Liver (tissue), 9 donors: ENCODE results near the gene ZFYVE28. TPM values are rescaled to one million over a fixed set of nuclear protein-coding genes. Genes with fewer than 3 reads are reported as not detected.
"Not testable (repeated sequence)": the region's sequence is repeated elsewhere in the genome, so short reads cannot be mapped to it uniquely, and the experiment has no call there.

Experiments used
- DNase-seq: peaks from one replicate; pipeline ENCODE4 v3.0.0-alpha.2; 2017; ENCODE audit warnings: low spot score
- H3K27ac ChIP-seq, 2 donors: one replicate each; pipeline ENCODE4 v1.7.0; 2013; ENCODE audit warnings: inconsistent platforms in 2 of 2, low read length in 2 of 2, control low read depth in 1 of 2, low read depth in 1 of 2, mild to moderate bottlenecking in 1 of 2
- H3K27me3 ChIP-seq, 4 donors: one replicate each; pipeline versions ENCODE4 v1.6.1 to v1.7.0; 2013; ENCODE audit warnings: low read length in 3 of 4, inconsistent platforms in 1 of 4, mild to moderate bottlenecking in 1 of 4, moderate library complexity in 1 of 4; ENCODE audit not compliant: control insufficient read depth in 4 of 4, insufficient read depth in 4 of 4
- H3K36me3 ChIP-seq, 4 donors: one replicate each; pipeline versions ENCODE4 v1.6.1 to v1.7.0; 2013; ENCODE audit warnings: low read length in 3 of 4, mild to moderate bottlenecking in 3 of 4, low read depth in 1 of 4, moderate library complexity in 1 of 4; ENCODE audit not compliant: control insufficient read depth in 4 of 4, insufficient read depth in 3 of 4
- H3K4me1 ChIP-seq, 4 donors: one replicate each; pipeline versions ENCODE4 v1.6.1 to v1.7.0; 2013; ENCODE audit warnings: low read length in 3 of 4, mild to moderate bottlenecking in 3 of 4, moderate library complexity in 1 of 4; ENCODE audit not compliant: control insufficient read depth in 4 of 4, insufficient read depth in 4 of 4
- H3K4me3 ChIP-seq, 3 donors: one replicate each; pipeline versions ENCODE4 v1.6.1 to v1.7.0; 2013; ENCODE audit warnings: low read length in 3 of 3, control low read depth in 1 of 3, low read depth in 1 of 3, mild to moderate bottlenecking in 1 of 3
- H3K9ac ChIP-seq, 2 donors: one replicate each; pipeline ENCODE4 v1.7.0; 2013; ENCODE audit warnings: low read length in 2 of 2, mild to moderate bottlenecking in 2 of 2, moderate library complexity in 2 of 2, control low read depth in 1 of 2, low read depth in 1 of 2
- H3K9me3 ChIP-seq, 4 donors: one replicate each; pipeline versions ENCODE4 v1.6.1 to v1.7.0; 2013; ENCODE audit warnings: low read length in 3 of 4; ENCODE audit not compliant: control insufficient read depth in 4 of 4
- EGR1 ChIP-seq, 2 donors: IDR thresholded peaks; 2 replicates each; pipeline ENCODE4 v1.6.1; 2016 to 2018; ENCODE audit warnings: antibody characterized with exemption in 2 of 2, low read depth in 2 of 2
- FOXA2 ChIP-seq: IDR thresholded peaks from 2 replicates; pipeline ENCODE4 v1.6.1; 2016; ENCODE audit warnings: antibody characterized with exemption
- HNF4A ChIP-seq, 2 donors: conservative IDR thresholded peaks; 2 replicates each; pipeline ENCODE4 v1.6.1; 2016; ENCODE audit warnings: antibody characterized with exemption in 2 of 2, mild to moderate bottlenecking in 2 of 2
- HNF4G ChIP-seq: IDR thresholded peaks from 2 replicates; pipeline ENCODE4 v1.6.1; 2016; ENCODE audit warnings: antibody characterized with exemption
- JUND ChIP-seq, 2 donors: IDR thresholded peaks; 2 replicates each; pipeline ENCODE4 v1.6.1; 2016; ENCODE audit warnings: antibody characterized with exemption in 2 of 2
- NR2F2 ChIP-seq: IDR thresholded peaks from 2 replicates; pipeline ENCODE4 v1.6.1; 2016; ENCODE audit warnings: antibody characterized with exemption
- RAD21 ChIP-seq, 2 donors: IDR thresholded peaks; 2 replicates each; pipeline ENCODE4 v1.6.1; 2016; ENCODE audit warnings: antibody characterized with exemption in 2 of 2, mild to moderate bottlenecking in 2 of 2
- RXRA ChIP-seq, 2 donors: IDR thresholded peaks; 2 replicates each; pipeline ENCODE4 v1.6.1; 2017 to 2018; ENCODE audit warnings: antibody characterized with exemption in 2 of 2, mild to moderate bottlenecking in 1 of 2
- YY1 ChIP-seq: IDR thresholded peaks from 2 replicates; pipeline ENCODE4 v1.6.1; 2016; ENCODE audit warnings: antibody characterized with exemption, mild to moderate bottlenecking
- WGBS: extraction: QIAGEN DNeasy Blood & Tissue Kit; methylation state at CpG from one replicate; pipeline ENCODE4 v1.1.7; 2013; 5-methylcytosine and 5-hydroxymethylcytosine counted together
- polyA plus RNA-seq, 2 donors: library from polyadenylated mRNA; stranded (reverse) in 1 of 2; unstranded in 1 of 2; fragments of 200-250 nt in 1 of 2; fragments of >200 nt in 1 of 2; fragmentation: Nextera tagmentation in 1 of 2; extraction: Ambion mirVana in 1 of 2; gene quantifications; one replicate each; pipeline versions ENCODE4 v1.2.1 to v1.2.3, GENCODE V29; 2013 to 2015
- total RNA-seq, 2 donors: library from RNA; depleted of rRNA; stranded (reverse); fragments of >200 nt; gene quantifications; one replicate each; pipeline ENCODE4 v1.2.3, GENCODE V29; 2014
- TF ChIP-seq, protein P1 (sequence below): IDR thresholded peaks from 2 replicates; pipeline ENCODE4 v1.6.1; 2016; ENCODE audit warnings: antibody characterized with exemption, mild to moderate bottlenecking
- TF ChIP-seq, protein P2 (sequence below): IDR thresholded peaks from 2 replicates; pipeline ENCODE4 v1.6.1; 2016; ENCODE audit warnings: antibody characterized with exemption
- TF ChIP-seq, protein P3 (sequence below): IDR thresholded peaks from 2 replicates; pipeline ENCODE4 v1.6.1; 2016; ENCODE audit warnings: antibody characterized with exemption
- TF ChIP-seq, protein P4 (sequence below): IDR thresholded peaks from 2 replicates; pipeline ENCODE4 v1.6.1; 2016; ENCODE audit warnings: antibody characterized with exemption
- donor health status: healthy.
- donor health status: healthy.
- donor health status: healthy.
- donor health status: healthy.
- donor health status: healthy.

The ZFYVE28 gene
- total and polyA plus RNA-seq, 4 donors: 2.0 to 6.1 (median 2.7) TPM

DNA sequence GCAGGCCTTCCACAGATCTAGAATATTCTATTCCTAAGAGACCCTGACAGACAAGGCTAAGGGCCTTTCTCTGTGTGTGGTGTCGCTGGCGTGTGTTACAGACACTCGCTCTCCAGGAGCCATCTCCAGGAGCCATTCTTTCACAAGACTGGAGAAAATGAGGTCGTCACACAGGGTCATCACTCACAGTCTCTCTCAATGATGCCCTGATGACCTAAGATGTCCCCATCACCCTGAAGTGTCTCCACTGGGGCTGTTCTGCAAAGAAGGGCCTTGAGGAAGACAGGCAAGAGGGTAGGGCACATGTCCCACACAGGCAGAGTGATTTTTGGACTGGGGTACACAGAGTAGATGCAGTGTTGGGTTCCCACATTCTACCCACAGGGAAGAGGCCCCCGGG lies 34.7 kb downstream of the ZFYVE28 start:
- no peak overlapping the region for H3K4me3 ChIP-seq
- H3K9ac ChIP-seq: no peak overlapping the region
- no peak overlapping the region for H3K27ac ChIP-seq
- H3K36me3 ChIP-seq: no peaks in the 10 kb centered on the region
- H3K4me1 ChIP-seq: peaks cover 0 to 11% (median 5%) of the 10 kb centered on the region in 4 donors
- H3K27me3 ChIP-seq: no peaks in the 10 kb centered on the region
- TF ChIP-seq JUND (IDR thresholded peaks at IDR 0.05) (no peak), HNF4G (no peak)
- H3K9me3 ChIP-seq: no peaks in the 10 kb centered on the region
- WGBS: 94% methylated on average over 5 of the region's 5 CpGs
- DNase-seq: no peak

DNA sequence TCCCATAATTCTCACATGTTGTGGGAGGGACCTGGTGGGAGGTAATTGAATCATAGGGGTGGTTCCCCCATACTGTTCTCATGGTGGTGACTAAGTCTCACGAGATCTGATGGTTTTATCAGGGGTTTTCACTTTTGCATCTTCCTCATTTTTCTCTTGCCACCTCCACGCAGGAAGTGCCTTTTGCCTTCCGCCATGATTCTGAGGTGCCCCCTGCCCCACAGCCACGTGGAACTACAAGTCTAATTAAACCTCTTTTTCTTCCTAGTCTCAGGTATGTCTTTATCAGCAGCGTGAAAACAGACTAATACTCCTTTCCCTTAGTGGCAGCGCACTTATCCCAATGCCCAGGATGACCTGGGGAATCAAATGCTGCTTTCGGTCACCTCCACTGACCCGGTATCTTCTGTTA lies 35.2 kb downstream of the ZFYVE28 start:
- H3K4me3 ChIP-seq, H3K27ac ChIP-seq, H3K36me3 ChIP-seq, H3K9me3 ChIP-seq, H3K9ac ChIP-seq, DNase-seq, H3K27me3 ChIP-seq: not testable (repeated sequence)
- 91% methylated on average over 8 of the region's 8 CpGs for WGBS
- peaks cover 0 to 11% (median 5%) of the 10 kb centered on the region in 4 donors for H3K4me1 ChIP-seq

DNA sequence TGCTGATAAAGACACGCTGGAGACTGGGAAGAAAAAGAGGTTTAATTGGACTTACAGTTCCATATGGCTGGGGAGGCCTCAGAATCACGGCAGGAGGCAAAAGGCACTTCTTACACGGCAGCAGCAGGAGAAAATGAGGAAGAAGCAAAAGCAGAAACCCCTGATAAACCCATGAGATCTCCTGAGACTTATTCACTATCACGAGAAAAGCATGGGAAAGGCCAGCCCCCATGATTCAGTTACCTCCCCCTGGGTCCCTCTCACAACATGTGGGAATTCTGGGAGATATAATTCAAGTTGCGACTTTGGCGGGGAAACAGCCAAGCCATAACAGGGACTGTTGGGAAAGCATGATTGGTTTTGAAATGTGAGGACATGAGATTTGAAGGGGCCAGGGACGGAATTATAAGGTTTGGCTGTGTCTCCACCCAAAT lies 35.7 kb downstream of the ZFYVE28 start:
- not testable (repeated sequence) for H3K9ac ChIP-seq, H3K9me3 ChIP-seq, H3K27me3 ChIP-seq, H3K4me3 ChIP-seq, H3K27ac ChIP-seq, H3K36me3 ChIP-seq, DNase-seq
- 93% methylated on average over 7 of the region's 7 CpGs for WGBS
- H3K4me1 ChIP-seq: peaks cover 0 to 11% (median 5%) of the 10 kb centered on the region in 4 donors

DNA sequence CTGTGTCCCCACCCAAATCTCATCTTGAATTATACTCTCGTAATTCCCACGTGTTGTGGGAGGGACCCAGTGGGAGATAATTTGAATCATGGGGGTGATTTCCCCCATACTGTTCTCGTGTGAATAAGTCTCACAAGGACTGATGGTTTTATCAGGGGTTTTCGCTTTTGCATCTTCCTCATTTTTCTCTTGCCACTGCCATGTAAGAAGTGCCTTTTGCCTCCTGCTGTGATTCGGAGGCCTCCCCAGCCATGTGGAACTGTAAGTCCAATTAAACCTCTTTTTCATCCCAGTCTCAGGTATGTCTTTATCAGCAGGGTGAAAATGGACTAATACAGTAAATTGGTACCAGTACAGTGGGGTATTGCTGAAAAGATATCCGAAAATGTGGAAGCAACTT lies 37.9 kb downstream of the ZFYVE28 start:
- H3K27ac ChIP-seq, H3K4me1 ChIP-seq, H3K27me3 ChIP-seq, H3K4me3 ChIP-seq, H3K36me3 ChIP-seq, DNase-seq, H3K9me3 ChIP-seq, H3K9ac ChIP-seq: not testable (repeated sequence)
- 86% methylated on average over 6 of the region's 6 CpGs for WGBS

DNA sequence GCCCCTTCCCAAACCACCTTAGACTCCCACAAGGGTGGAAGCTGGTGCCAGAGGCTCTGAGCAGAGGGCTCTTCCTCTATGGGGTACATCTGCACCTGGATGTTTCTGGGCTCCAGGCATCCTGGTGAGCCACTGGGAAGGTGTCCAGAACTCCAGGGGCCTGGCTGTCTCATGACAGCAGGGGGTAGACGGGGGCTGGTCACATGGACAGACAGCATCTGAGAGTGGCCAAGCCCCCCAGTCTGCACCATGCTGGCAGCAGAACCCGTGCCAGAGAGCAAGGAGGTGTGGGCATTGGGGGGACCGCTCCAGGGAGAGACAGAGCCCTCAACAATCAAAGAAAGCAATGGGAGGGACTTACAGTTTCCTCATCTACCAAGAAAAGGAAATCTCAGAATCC lies 39.5 kb downstream of the ZFYVE28 start:
- TF ChIP-seq, protein P1, sequence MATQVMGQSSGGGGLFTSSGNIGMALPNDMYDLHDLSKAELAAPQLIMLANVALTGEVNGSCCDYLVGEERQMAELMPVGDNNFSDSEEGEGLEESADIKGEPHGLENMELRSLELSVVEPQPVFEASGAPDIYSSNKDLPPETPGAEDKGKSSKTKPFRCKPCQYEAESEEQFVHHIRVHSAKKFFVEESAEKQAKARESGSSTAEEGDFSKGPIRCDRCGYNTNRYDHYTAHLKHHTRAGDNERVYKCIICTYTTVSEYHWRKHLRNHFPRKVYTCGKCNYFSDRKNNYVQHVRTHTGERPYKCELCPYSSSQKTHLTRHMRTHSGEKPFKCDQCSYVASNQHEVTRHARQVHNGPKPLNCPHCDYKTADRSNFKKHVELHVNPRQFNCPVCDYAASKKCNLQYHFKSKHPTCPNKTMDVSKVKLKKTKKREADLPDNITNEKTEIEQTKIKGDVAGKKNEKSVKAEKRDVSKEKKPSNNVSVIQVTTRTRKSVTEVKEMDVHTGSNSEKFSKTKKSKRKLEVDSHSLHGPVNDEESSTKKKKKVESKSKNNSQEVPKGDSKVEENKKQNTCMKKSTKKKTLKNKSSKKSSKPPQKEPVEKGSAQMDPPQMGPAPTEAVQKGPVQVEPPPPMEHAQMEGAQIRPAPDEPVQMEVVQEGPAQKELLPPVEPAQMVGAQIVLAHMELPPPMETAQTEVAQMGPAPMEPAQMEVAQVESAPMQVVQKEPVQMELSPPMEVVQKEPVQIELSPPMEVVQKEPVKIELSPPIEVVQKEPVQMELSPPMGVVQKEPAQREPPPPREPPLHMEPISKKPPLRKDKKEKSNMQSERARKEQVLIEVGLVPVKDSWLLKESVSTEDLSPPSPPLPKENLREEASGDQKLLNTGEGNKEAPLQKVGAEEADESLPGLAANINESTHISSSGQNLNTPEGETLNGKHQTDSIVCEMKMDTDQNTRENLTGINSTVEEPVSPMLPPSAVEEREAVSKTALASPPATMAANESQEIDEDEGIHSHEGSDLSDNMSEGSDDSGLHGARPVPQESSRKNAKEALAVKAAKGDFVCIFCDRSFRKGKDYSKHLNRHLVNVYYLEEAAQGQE: no peak
- no peak for TF ChIP-seq EGR1 (IDR thresholded peaks at IDR 0.05; ENCODE audit: low read depth in 2 of 2)
- no peak for TF ChIP-seq FOXA2
- no peak for TF ChIP-seq NR2F2
- TF ChIP-seq YY1: no peak
- TF ChIP-seq JUND (IDR thresholded peaks at IDR 0.05): no peak
- no peak for TF ChIP-seq HNF4A (conservative IDR thresholded peaks at IDR 0.05)
- TF ChIP-seq RXRA (IDR thresholded peaks at IDR 0.05): no peak
- TF ChIP-seq, protein P2, sequence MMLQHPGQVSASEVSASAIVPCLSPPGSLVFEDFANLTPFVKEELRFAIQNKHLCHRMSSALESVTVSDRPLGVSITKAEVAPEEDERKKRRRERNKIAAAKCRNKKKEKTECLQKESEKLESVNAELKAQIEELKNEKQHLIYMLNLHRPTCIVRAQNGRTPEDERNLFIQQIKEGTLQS: no peak
- TF ChIP-seq, protein P3, sequence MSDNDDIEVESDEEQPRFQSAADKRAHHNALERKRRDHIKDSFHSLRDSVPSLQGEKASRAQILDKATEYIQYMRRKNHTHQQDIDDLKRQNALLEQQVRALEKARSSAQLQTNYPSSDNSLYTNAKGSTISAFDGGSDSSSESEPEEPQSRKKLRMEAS: no peak
- no peak for TF ChIP-seq RAD21 (IDR thresholded peaks at IDR 0.05)
- TF ChIP-seq, protein P4, sequence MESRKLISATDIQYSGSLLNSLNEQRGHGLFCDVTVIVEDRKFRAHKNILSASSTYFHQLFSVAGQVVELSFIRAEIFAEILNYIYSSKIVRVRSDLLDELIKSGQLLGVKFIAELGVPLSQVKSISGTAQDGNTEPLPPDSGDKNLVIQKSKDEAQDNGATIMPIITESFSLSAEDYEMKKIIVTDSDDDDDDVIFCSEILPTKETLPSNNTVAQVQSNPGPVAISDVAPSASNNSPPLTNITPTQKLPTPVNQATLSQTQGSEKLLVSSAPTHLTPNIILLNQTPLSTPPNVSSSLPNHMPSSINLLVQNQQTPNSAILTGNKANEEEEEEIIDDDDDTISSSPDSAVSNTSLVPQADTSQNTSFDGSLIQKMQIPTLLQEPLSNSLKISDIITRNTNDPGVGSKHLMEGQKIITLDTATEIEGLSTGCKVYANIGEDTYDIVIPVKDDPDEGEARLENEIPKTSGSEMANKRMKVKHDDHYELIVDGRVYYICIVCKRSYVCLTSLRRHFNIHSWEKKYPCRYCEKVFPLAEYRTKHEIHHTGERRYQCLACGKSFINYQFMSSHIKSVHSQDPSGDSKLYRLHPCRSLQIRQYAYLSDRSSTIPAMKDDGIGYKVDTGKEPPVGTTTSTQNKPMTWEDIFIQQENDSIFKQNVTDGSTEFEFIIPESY: no peak
- no peak for TF ChIP-seq HNF4G
- DNase-seq: no peak
- Histone ChIP-seq H3K27me3 (no peaks in the 10 kb centered on the region), H3K4me3 (no peak overlapping the region), H3K9me3 (no peaks in the 10 kb centered on the region), H3K4me1 (no peaks in the 10 kb centered on the region), H3K9ac (no peak overlapping the region), H3K36me3 (no peaks in the 10 kb centered on the region), H3K27ac (no peak overlapping the region)
- WGBS: 75% methylated on average over 3 of the region's 3 CpGs
